Kidney (tissue), 14 donors: ENCODE measurements around the gene UBE2Q2. TPM values are rescaled to one million over a fixed set of nuclear protein-coding genes. Genes with fewer than 3 reads are reported as not detected.
"Not testable (repeated sequence)": the region's sequence is repeated elsewhere in the genome, so short reads cannot be mapped to it uniquely, and the experiment has no call there.

Experiments used
- DNase-seq, 5 donors: peaks; one replicate each; pipeline ENCODE4 v3.0.0-alpha.2; 2013 to 2020
- FAIRE-seq: peaks from 2 replicates; lab custom pipeline; 2012; peaks lifted over from hg19 to GRCh38; lab: Jason Lieb, UNC
- H3K27ac ChIP-seq, 2 donors: one replicate each; pipeline ENCODE4 v1.7.0; 2013; ENCODE audit warnings: low read depth in 2 of 2, low read length in 2 of 2, inconsistent platforms in 1 of 2
- H3K27me3 ChIP-seq: one replicate; pipeline ENCODE4 v1.7.1; 2013; ENCODE audit warnings: low read length, inconsistent platforms; ENCODE audit not compliant: control insufficient read depth, insufficient read depth
- H3K36me3 ChIP-seq, 3 donors: one replicate each; pipeline versions ENCODE4 v1.7.0 to v1.7.1; 2013; ENCODE audit warnings: low read length in 3 of 3, control low read depth in 1 of 3, inconsistent platforms in 1 of 3; ENCODE audit not compliant: insufficient read depth in 3 of 3, control insufficient read depth in 2 of 3
- H3K4me1 ChIP-seq, 3 donors: one replicate each; pipeline versions ENCODE4 v1.7.0 to v1.7.1; 2013; ENCODE audit warnings: low read length in 3 of 3, inconsistent platforms in 1 of 3, low read depth in 1 of 3; ENCODE audit not compliant: control insufficient read depth in 2 of 3, insufficient read depth in 2 of 3
- H3K4me3 ChIP-seq, 3 donors: one replicate each; pipeline versions ENCODE4 v1.7.0 to v1.8.1; 2013; ENCODE audit warnings: low read length in 3 of 3, control low read depth in 1 of 3, inconsistent platforms in 1 of 3
- H3K9ac ChIP-seq, 3 donors: one replicate each; pipeline versions ENCODE4 v1.7.0 to v1.7.1; 2013; ENCODE audit warnings: low read length in 3 of 3, control low read depth in 1 of 3, inconsistent platforms in 1 of 3
- H3K9me3 ChIP-seq, 3 donors: one replicate each; pipeline versions ENCODE4 v1.7.0 to v1.7.1; 2013; ENCODE audit warnings: low read length in 3 of 3, control low read depth in 1 of 3, inconsistent platforms in 1 of 3; ENCODE audit not compliant: control insufficient read depth in 2 of 3, insufficient read depth in 1 of 3
- intact Hi-C: fragments of 100-400 bp; cut with DNase I; formaldehyde crosslinking; loops from one replicate; pipeline ENCODE4 v1.11.1; 2022
- polyA plus RNA-seq: library from polyadenylated mRNA; stranded (reverse); fragments of 350-450 nt; fragmentation: Illumina TruSeq; extraction: RNeasy Lipid Tissue Mini Kit (QIAGEN cat#74804); gene quantifications from one replicate; pipeline ENCODE4 v1.2.3, GENCODE V29; 2014; ENCODE audit warnings: low read depth, low replicate concordance; ENCODE audit not compliant: insufficient read depth
- total RNA-seq: library from RNA; stranded (reverse); fragmentation: NEBNext Ultra II Directional; extraction: Animal tissue kit (Norgen Biotek cat#: 25700); gene quantifications from one replicate; pipeline ENCODE4 v1.2.1, GENCODE V29; 2021
- TF ChIP-seq, protein P1 (sequence below): IDR thresholded peaks from 3 replicates; pipeline ENCODE4 v1.5.1; 2012; ENCODE audit warnings: mild to moderate bottlenecking, moderate library complexity, borderline replicate concordance; ENCODE audit not compliant: insufficient read depth; ENCODE audit errors: extremely low read depth
- donor health status: control.
- donor health status: control.
- donor health status: control.
- donor health status: control.
- donor health status: control.
- donor health status: DM: yes; HTN: yes; CAD: no.
- donor health status: Normal renal cell carcinoma (clear cell type).

Gene UBE2Q2
- total and polyA plus RNA-seq, 2 donors from 2014 or later, result 18.1 to 31.6 TPM

DNA sequence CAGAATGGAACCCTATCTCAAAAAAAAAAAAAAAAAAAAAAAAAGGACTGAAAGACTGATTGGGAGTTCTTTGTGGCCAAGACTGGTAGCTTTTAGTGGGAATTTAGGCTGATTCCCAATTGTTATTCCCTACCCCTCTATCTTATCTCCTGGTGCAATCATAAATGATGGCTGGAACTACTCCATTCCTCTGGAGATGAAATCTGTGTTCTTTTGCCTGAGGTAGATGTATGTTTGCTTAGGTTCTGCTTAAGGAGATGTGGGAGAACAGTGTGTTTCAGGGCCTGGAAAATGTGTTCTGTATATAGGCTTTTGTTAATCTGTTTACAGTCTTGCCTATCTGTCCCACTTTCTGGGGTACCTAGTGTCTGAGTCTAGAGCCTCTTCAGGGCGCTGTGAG, 19.5 kb downstream of the UBE2Q2 start:
- Histone ChIP-seq H3K4me1 (no peaks in the 10 kb centered on the region), H3K4me3 (no peak overlapping the region), H3K36me3 (no peaks in the 10 kb centered on the region), H3K27me3 (no peaks in the 10 kb centered on the region), H3K9me3 (no peaks in the 10 kb centered on the region), H3K27ac (no peak overlapping the region), H3K9ac (no peak overlapping the region)
- FAIRE-seq (no peak), DNase-seq (no peak)
- intact Hi-C loops, result no loop called here
- TF ChIP-seq, protein P1, sequence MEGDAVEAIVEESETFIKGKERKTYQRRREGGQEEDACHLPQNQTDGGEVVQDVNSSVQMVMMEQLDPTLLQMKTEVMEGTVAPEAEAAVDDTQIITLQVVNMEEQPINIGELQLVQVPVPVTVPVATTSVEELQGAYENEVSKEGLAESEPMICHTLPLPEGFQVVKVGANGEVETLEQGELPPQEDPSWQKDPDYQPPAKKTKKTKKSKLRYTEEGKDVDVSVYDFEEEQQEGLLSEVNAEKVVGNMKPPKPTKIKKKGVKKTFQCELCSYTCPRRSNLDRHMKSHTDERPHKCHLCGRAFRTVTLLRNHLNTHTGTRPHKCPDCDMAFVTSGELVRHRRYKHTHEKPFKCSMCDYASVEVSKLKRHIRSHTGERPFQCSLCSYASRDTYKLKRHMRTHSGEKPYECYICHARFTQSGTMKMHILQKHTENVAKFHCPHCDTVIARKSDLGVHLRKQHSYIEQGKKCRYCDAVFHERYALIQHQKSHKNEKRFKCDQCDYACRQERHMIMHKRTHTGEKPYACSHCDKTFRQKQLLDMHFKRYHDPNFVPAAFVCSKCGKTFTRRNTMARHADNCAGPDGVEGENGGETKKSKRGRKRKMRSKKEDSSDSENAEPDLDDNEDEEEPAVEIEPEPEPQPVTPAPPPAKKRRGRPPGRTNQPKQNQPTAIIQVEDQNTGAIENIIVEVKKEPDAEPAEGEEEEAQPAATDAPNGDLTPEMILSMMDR, result no peak

DNA sequence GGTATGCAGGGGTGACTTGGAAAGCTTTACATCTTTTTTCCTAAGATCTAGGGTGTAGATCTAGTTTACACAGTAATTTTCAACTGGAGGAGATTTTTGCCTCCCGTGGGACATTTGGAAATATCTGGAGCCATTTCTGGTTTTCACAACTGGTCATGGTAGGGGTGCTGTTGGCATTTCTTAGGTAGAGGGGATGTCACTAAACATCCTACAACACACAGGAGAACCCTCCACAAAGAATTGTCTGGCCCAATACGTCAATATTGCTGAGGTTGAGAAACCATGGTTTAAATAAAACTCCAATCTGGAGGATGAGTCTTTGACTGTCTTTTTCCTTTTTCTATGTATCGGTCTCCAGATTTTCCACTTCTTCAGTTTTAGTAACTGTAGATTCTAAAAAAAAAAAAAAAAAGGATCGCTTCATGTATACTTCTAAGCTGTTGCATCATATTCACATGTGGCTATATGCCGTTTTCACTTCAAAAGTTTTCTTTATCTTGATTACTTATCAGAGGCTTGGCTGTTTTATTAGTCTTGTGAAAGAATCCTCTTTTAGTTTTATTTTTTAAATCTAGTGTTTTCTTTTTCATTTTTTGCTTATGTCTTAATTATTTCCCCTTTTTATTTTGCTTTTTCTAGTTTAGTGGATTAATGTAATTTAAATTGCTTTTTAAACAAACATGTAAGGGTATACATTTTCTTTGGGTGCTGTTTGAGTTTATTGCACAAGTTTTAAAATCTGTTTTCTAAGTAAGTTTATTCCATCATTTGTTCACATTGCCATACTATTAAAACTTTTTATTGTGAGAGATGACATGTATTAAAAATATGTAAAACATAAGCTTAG, 21.2 kb downstream of the UBE2Q2 start:
- Histone ChIP-seq H3K27me3 (no peaks in the 10 kb centered on the region), H3K36me3 (peaks cover 0 to 1% (median 0%) of the 10 kb centered on the region in 3 donors), H3K4me1 (no peaks in the 10 kb centered on the region), H3K4me3 (no peak overlapping the region), H3K9me3 (no peaks in the 10 kb centered on the region), H3K27ac (no peak overlapping the region), H3K9ac (no peak overlapping the region)
- intact Hi-C loops, result no loop called here
- TF ChIP-seq, protein P1, result no peak
- DNase-seq (no peak), FAIRE-seq (no peak)

DNA sequence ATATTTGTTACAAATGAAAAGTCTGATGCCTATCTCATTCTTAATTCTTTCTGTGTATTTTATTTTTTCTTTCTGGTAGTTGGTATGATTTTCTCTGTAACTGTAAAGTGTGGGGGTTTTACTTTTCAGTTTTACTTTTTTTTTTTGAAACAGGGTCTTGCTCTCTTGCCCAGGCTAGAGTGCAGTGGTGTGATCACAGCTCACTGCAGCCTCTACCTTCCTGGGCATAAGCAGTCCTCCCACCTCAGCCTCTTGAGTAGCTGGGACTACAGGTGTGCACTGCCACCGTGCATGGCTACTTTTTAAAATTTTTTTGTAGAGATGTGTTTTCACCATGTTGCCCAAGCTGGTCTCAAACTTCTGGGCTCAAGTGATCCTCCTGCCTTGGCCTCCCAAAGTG, 22.8 kb downstream of the UBE2Q2 start:
- H3K27me3 ChIP-seq, H3K9me3 ChIP-seq, FAIRE-seq, H3K9ac ChIP-seq, H3K4me1 ChIP-seq, H3K4me3 ChIP-seq, H3K36me3 ChIP-seq, intact Hi-C loops, DNase-seq, H3K27ac ChIP-seq: not testable (repeated sequence)

DNA sequence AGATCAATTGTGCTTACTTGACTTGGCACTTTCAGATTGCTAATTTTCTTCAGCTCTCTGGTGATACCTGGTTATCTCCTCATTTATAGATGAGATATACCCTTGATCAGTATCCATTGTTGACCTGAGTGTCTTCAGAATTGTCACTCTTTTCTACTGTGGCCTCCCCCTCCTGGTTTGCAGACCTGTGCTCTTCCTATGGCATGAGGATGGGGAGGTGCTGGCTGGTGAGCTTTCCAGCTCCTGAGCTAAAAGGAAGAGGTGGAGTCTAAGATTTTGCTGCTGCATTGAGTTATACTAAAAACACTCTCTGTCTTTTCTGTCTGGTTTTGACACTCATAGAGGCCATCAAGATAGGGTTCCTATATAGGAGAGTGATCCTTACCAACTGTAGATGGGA, 23.7 kb downstream of the UBE2Q2 start:
- Histone ChIP-seq H3K4me3 (no peak overlapping the region), H3K9me3 (no peaks in the 10 kb centered on the region), H3K36me3 (peaks cover 0 to 3% (median 0%) of the 10 kb centered on the region in 3 donors), H3K27me3 (no peaks in the 10 kb centered on the region), H3K9ac (no peak overlapping the region), H3K4me1 (no peaks in the 10 kb centered on the region), H3K27ac (no peak overlapping the region)
- intact Hi-C loops, result no loop called here
- TF ChIP-seq, protein P1, result no peak
- FAIRE-seq (no peak), DNase-seq (no peak)
